ENCODE results near the gene STAT4. TPM values are rescaled to one million over a fixed set of nuclear protein-coding genes. Genes with fewer than 3 reads are reported as not detected.
A peak's percentile ranks its signal among the peaks of the same experiment; 100 is the strongest.

The STAT4 gene
- polyA plus RNA-seq, 1 donor (not counting 4 experiments of a cell fraction or from before 2014, with no cell fraction given): 2.0 TPM

DNA sequence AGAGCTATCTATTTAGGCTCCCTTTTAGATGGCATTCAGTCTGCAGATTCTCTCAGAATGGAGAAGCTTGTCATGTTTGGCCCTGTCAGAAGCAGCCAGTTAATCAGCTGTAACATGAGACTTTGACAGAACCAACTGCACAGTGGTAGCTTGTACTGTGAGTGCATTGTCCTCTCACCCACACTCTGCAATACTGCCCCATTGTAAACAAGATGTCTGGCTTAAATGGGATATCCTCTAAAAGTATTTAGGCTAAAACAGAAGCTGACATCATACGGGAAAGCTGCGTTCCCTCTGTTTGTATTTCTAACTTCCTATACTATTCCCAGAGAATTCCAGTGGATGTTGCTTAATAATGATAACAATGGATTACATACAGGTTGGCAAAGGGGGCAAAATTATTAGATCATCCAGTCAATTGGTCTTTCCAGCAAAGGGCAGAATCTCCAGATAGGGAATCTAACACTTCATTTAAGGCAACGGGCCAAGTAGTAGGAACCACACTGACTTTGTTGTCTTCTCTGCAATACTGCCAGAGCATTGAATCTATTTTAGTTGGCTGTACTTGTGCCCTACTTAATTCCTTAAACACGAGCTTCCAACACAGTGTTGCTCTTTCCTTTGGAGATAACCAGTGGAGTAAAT, 15.4 kb upstream of the STAT4 start:
- no peak for DNase-seq (ENCODE audit: low read depth, low spot score)
- H3K4me1 ChIP-seq (ENCODE audit: control insufficient read depth, extremely low read depth, insufficient read depth, low read length): peaks cover 56% of the 10 kb centered on the region
- dilution Hi-C loops (cut with MboI; ENCODE audit: extremely low pct_ligation_motif_present, low sequenced_read_pairs): no loop called here

DNA sequence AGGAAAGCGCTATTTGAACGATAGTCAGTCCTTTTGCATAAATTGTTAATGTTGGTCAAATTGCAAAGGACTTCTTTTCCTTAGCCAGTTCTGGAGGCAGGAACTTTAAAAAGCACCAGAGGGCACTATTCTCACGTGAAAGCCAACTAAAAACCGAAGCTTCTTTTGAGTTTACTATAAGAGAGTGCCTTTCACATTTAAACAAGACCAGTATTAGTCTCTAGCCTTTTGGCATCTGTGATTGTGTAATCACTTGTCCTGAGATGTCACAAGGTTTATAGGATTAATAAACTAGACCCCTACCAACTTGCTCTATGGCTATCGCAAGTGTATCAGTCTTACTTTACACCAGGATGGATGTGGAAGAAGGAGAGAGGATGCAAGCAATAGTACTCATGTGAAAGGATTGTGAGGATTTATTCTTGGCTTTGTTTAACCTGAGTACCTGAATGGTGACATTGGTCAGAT, 14.4 kb upstream of the STAT4 start:
- Histone ChIP-seq H3K27ac (ENCODE audit: control insufficient read depth, insufficient read depth, low read length) (peak overlapping the region; percentile 100), H3K4me2 (ENCODE audit: control insufficient read depth, extremely low read depth, insufficient read depth, low read depth, low read length) (peak overlapping the region; percentile 34), H2AFZ (ENCODE audit: control insufficient read depth, low read length) (no peak overlapping the region), H3K27me3 (ENCODE audit: control insufficient read depth, extremely low read depth, insufficient read depth, low read length) (no peaks in the 10 kb centered on the region), H3K36me3 (ENCODE audit: control insufficient read depth in 2 of 2, extremely low read depth in 1 of 2, insufficient read depth in 2 of 2, low read length in 2 of 2) (no peaks in the 10 kb centered on the region), H3K4me3 (ENCODE audit: control insufficient read depth in 2 of 3, extremely low read depth in 1 of 3, insufficient read depth in 2 of 3, low read depth in 1 of 3, low read length in 3 of 3) (no peak overlapping the region), H4K20me1 (ENCODE audit: control insufficient read depth, extremely low read depth, insufficient read depth, low read length) (no peaks in the 10 kb centered on the region), H3K9me3 (ENCODE audit: control insufficient read depth, low read depth, low read length) (no peaks in the 10 kb centered on the region), H3K79me2 (ENCODE audit: control insufficient read depth, insufficient read depth, low read length) (peaks cover 2% of the 10 kb centered on the region), H3K9me1 (ENCODE audit: control insufficient read depth, extremely low read depth, insufficient read depth, low read length) (no peaks in the 10 kb centered on the region), H3K4me1 (ENCODE audit: control insufficient read depth, extremely low read depth, insufficient read depth, low read length) (peaks cover 45% of the 10 kb centered on the region), H3K9ac (ENCODE audit: control insufficient read depth, extremely low read depth, insufficient read depth, low read length) (peak overlapping the region; percentile 31)
- TF ChIP-seq, protein P1, sequence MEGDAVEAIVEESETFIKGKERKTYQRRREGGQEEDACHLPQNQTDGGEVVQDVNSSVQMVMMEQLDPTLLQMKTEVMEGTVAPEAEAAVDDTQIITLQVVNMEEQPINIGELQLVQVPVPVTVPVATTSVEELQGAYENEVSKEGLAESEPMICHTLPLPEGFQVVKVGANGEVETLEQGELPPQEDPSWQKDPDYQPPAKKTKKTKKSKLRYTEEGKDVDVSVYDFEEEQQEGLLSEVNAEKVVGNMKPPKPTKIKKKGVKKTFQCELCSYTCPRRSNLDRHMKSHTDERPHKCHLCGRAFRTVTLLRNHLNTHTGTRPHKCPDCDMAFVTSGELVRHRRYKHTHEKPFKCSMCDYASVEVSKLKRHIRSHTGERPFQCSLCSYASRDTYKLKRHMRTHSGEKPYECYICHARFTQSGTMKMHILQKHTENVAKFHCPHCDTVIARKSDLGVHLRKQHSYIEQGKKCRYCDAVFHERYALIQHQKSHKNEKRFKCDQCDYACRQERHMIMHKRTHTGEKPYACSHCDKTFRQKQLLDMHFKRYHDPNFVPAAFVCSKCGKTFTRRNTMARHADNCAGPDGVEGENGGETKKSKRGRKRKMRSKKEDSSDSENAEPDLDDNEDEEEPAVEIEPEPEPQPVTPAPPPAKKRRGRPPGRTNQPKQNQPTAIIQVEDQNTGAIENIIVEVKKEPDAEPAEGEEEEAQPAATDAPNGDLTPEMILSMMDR (optimal IDR thresholded peaks at IDR 0.05 in 1 of 3, IDR thresholded peaks at IDR 0.05 in 1 of 3, conservative IDR thresholded peaks at IDR 0.05 in 1 of 3; ENCODE audit: extremely low read depth in 1 of 3, insufficient read depth in 2 of 3, low read length in 3 of 3): peak; percentile 5 to 68 (median 50)
- TF ChIP-seq EZH2 (IDR thresholded peaks at IDR 0.05; ENCODE audit: low read length): no peak
- peak; percentile 56 for FAIRE-seq
- dilution Hi-C loops (cut with MboI; ENCODE audit: extremely low pct_ligation_motif_present, low sequenced_read_pairs): no loop called here
- no peak for DNase-seq (ENCODE audit: low read depth, low spot score)

More for the DNA sequence above, 15.4 kb upstream of the STAT4 start:
- Histone ChIP-seq H3K9me1 (ENCODE audit: control insufficient read depth, extremely low read depth, insufficient read depth, low read length) (no peaks in the 10 kb centered on the region), H3K36me3 (ENCODE audit: control insufficient read depth in 2 of 2, extremely low read depth in 1 of 2, insufficient read depth in 2 of 2, low read length in 2 of 2) (no peaks in the 10 kb centered on the region), H3K79me2 (ENCODE audit: control insufficient read depth, insufficient read depth, low read length) (peaks cover 2% of the 10 kb centered on the region), H3K9ac (ENCODE audit: control insufficient read depth, extremely low read depth, insufficient read depth, low read length) (no peak overlapping the region), H3K9me3 (ENCODE audit: control insufficient read depth, low read depth, low read length) (no peaks in the 10 kb centered on the region), H3K27ac (ENCODE audit: control insufficient read depth, insufficient read depth, low read length) (peak overlapping the region; percentile 100), H3K4me2 (ENCODE audit: control insufficient read depth, extremely low read depth, insufficient read depth, low read depth, low read length) (no peak overlapping the region), H4K20me1 (ENCODE audit: control insufficient read depth, extremely low read depth, insufficient read depth, low read length) (no peaks in the 10 kb centered on the region), H3K4me3 (ENCODE audit: control insufficient read depth in 2 of 3, extremely low read depth in 1 of 3, insufficient read depth in 2 of 3, low read depth in 1 of 3, low read length in 3 of 3) (no peak overlapping the region), H2AFZ (ENCODE audit: control insufficient read depth, low read length) (peak overlapping the region; percentile 35), H3K27me3 (ENCODE audit: control insufficient read depth, extremely low read depth, insufficient read depth, low read length) (no peaks in the 10 kb centered on the region)
- FAIRE-seq: peak; percentile 75
- no peak for TF ChIP-seq EZH2 (IDR thresholded peaks at IDR 0.05; ENCODE audit: low read length)
- TF ChIP-seq, protein P1 (optimal IDR thresholded peaks at IDR 0.05 in 1 of 3, IDR thresholded peaks at IDR 0.05 in 1 of 3, conservative IDR thresholded peaks at IDR 0.05 in 1 of 3; ENCODE audit: extremely low read depth in 1 of 3, insufficient read depth in 2 of 3, low read length in 3 of 3): no peak

Data from keratinocyte (primary cell).